ENCODE data around the gene TIAL1. TPM values are rescaled to one million over a fixed set of nuclear protein-coding genes. Genes with fewer than 3 reads are reported as not detected.

TIAL1 gene
- total and polyA plus RNA-seq, 2 of the 13 experiments (the other 11 are each of a cell fraction or from before 2014, with no cell fraction given), result 31.5 to 148 TPM

- TF ChIP-seq ZNF782 (CRISPR knock-in tag; IDR thresholded peaks at IDR 0.05; ENCODE audit: borderline replicate concordance) (no peak), CTCF (CRISPR knock-in tag; IDR thresholded peaks at IDR 0.05) (0 out of 2 replicates have a peak, but pooled peaks have one; percentile 6)
- Histone ChIP-seq H3K4me3 (replicated peaks in 1 of 3; ENCODE audit: insufficient read depth in 1 of 3, low read depth in 2 of 3, low read length in 3 of 3) (no peak overlapping the region), H3K27me3 (ENCODE audit: control insufficient read depth in 1 of 2, insufficient read depth in 2 of 2, low read length in 2 of 2) (peaks cover 6 to 30% of the 10 kb centered on the region in 2 experiments; a peak in 4 of 5 replicates), H2AFZ (ENCODE audit: low read length) (no peak overlapping the region), H3K9me3 (ENCODE audit: low read length) (no peaks in the 10 kb centered on the region), H3K9ac (ENCODE audit: insufficient read depth, low read depth, low read length) (no peak overlapping the region), H3K79me2 (ENCODE audit: insufficient read depth, low read length) (no peaks in the 10 kb centered on the region), H4K20me1 (ENCODE audit: insufficient read depth, low read length) (no peaks in the 10 kb centered on the region), H3K36me3 (replicated peaks in 1 of 2; ENCODE audit: control insufficient read depth in 1 of 2, insufficient read depth in 2 of 2, low read length in 2 of 2) (no peaks in the 10 kb centered on the region), H3K4me2 (ENCODE audit: low read depth, low read length) (no peak overlapping the region; the same call in 1 of the 2 replicates), H3K4me1 (ENCODE audit: insufficient read depth, low read length) (peaks cover 28% of the 10 kb centered on the region), H3K27ac (ENCODE audit: extremely low read length, insufficient read depth, low read length) (no peak overlapping the region)
- in situ Hi-C loops (cut with HindIII; ENCODE audit: extremely low pct_ligation_motif_present, low pct_unique_long_range_greater_than_20kb), result loop anchor here (25.0 kb wide), 1 partner anchor 351 kb away; the partner anchor contains the start of gene PRDX3
- WGBS (ENCODE audit: low lambda C conversion rate), result 6% methylated on average over 6 of the region's 9 CpGs
- POLR2A ChIA-PET, result no interaction called here
- CTCF ChIA-PET (ENCODE audit: low intra/inter-chr PET ratio, low total read pairs), result no interaction called here
- ATAC-seq, result peak; percentile 7; the same call in 1 of the 3 replicates
- DNase-seq (ENCODE audit: low spot score), result no peak
- intact Hi-C loops (cut with micrococcal nuclease; ENCODE audit: unreplicated experiment), result no loop called here
- no peak for FAIRE-seq
- no TSS peak for BruUV-seq (replicated peaks)
Observed at GRCh38 chr10:119538632-119539358, 58.0 kb downstream of the TIAL1 start.

GRCh38 chr10:119537953-119538630 is 58.7 kb downstream of the TIAL1 start:
- H3K4me3 ChIP-seq (replicated peaks in 1 of 3; ENCODE audit: insufficient read depth in 1 of 3, low read depth in 2 of 3, low read length in 3 of 3), result no peak overlapping the region
- 19% methylated on average over 5 of the region's 5 CpGs for WGBS (ENCODE audit: low lambda C conversion rate)
- peaks cover 6 to 29% of the 10 kb centered on the region in 2 experiments; a peak in 4 of 5 replicates for H3K27me3 ChIP-seq (ENCODE audit: control insufficient read depth in 1 of 2, insufficient read depth in 2 of 2, low read length in 2 of 2)
- H3K9me3 ChIP-seq (ENCODE audit: low read length), result no peaks in the 10 kb centered on the region
- BruUV-seq (replicated peaks), result no TSS peak
- ChIA-PET POLR2A (no interaction called here), CTCF (ENCODE audit: low intra/inter-chr PET ratio, low total read pairs) (no interaction called here)
- TF ChIP-seq NCOA2 (CRISPR knock-in tag; IDR thresholded peaks at IDR 0.05) (no peak), HNRNPK (IDR thresholded peaks at IDR 0.05; ENCODE audit: low read depth, low read length, poor library complexity, severe bottlenecking) (peak; percentile 22)
- no peak for FAIRE-seq
- intact Hi-C loops (cut with micrococcal nuclease; ENCODE audit: unreplicated experiment), result no loop called here
- H2AFZ ChIP-seq (ENCODE audit: low read length), result no peak overlapping the region
- no peak overlapping the region for H3K9ac ChIP-seq (ENCODE audit: insufficient read depth, low read depth, low read length)
- H3K4me1 ChIP-seq (ENCODE audit: insufficient read depth, low read length), result peaks cover 21% of the 10 kb centered on the region
- H3K36me3 ChIP-seq (replicated peaks in 1 of 2; ENCODE audit: control insufficient read depth in 1 of 2, insufficient read depth in 2 of 2, low read length in 2 of 2), result no peaks in the 10 kb centered on the region
- peak; percentile 5; the same call in 1 of the 3 replicates for ATAC-seq
- H3K27ac ChIP-seq (ENCODE audit: extremely low read length, insufficient read depth, low read length), result no peak overlapping the region
- DNase-seq (ENCODE audit: low spot score), result no peak
- no peak overlapping the region for H3K4me2 ChIP-seq (ENCODE audit: low read depth, low read length)
- H4K20me1 ChIP-seq (ENCODE audit: insufficient read depth, low read length), result no peaks in the 10 kb centered on the region
- in situ Hi-C loops (cut with HindIII; ENCODE audit: extremely low pct_ligation_motif_present, low pct_unique_long_range_greater_than_20kb), result loop anchor here (25.0 kb wide), 1 partner anchor 351 kb away; the partner anchor contains the start of gene PRDX3
- H3K79me2 ChIP-seq (ENCODE audit: insufficient read depth, low read length), result no peaks in the 10 kb centered on the region

Measured in HepG2 (cell line).